OCI-LY3 (cell line): ENCODE data around the gene C19orf81.

Experiments used
- H2AFZ ChIP-seq: fragments of 200-600, 300-600 bp; shearing (Covaris generic); 2 replicates; pipeline ENCODE4 v1.6.0; 2014; ENCODE audit warnings: antibody characterized with exemption, low read depth, low read length
- H3K27ac ChIP-seq: fragments of 200-600, 300-600 bp; sonication (generic); 2 replicates; pipeline ENCODE4 v1.5.1; 2014; ENCODE audit warnings: mild to moderate bottlenecking, low read length, moderate library complexity, mixed read lengths
- H3K27me3 ChIP-seq: fragments of 200-600, 300-600 bp; sonication (generic); 2 replicates; pipeline ENCODE4 v1.6.1; 2014; ENCODE audit warnings: low read depth, low read length, mixed read lengths
- H3K36me3 ChIP-seq: fragments of 200-600, 300-600 bp; sonication (generic); replicated peaks from 2 replicates; pipeline ENCODE3; 2014; ENCODE audit warnings: low read depth, low read length, mixed read lengths
- H3K4me1 ChIP-seq: fragments of 300-600, 200-600 bp; sonication (generic); 2 replicates; pipeline ENCODE4 v1.6.1; 2014; ENCODE audit warnings: low read length, mixed read lengths
- H3K4me2 ChIP-seq: fragments of 200-600, 300-600 bp; sonication (generic); 2 replicates; pipeline ENCODE4 v1.6.1; 2014; ENCODE audit warnings: low read length, mixed read lengths
- H3K4me3 ChIP-seq: fragments of 300-600, 200-600 bp; sonication (generic); 2 replicates; pipeline ENCODE4 v1.5.1; 2014; ENCODE audit warnings: antibody characterized with exemption, mild to moderate bottlenecking, low read length, moderate library complexity
- H3K79me2 ChIP-seq: fragments of 300-600, 200-600 bp; shearing (Covaris generic); 2 replicates; pipeline ENCODE4 v1.6.1; 2014; ENCODE audit warnings: mild to moderate bottlenecking, low read length, mixed read lengths
- H3K9ac ChIP-seq: fragments of 300-600, 200-600 bp; shearing (Covaris generic); 2 replicates; pipeline ENCODE4 v1.6.0; 2014; ENCODE audit warnings: mild to moderate bottlenecking, low read length, moderate library complexity
- H3K9me3 ChIP-seq: fragments of 200-600, 300-600 bp; shearing (Covaris generic); 2 replicates; pipeline ENCODE4 v1.6.1; 2014; ENCODE audit warnings: low read length, mixed read lengths; ENCODE audit not compliant: insufficient read depth
- H4K20me1 ChIP-seq: fragments of 200-600, 300-600 bp; sonication (generic); 2 replicates; pipeline ENCODE4 v1.6.1; 2016; ENCODE audit warnings: low read length, mixed read lengths; ENCODE audit not compliant: insufficient read depth
- CTCF ChIP-seq: fragments of 200-600, 300-600 bp; sonication (generic); IDR thresholded peaks from 2 replicates; pipeline ENCODE4 v1.5.1; 2014; ENCODE audit warnings: antibody characterized with exemption, low read length, low read depth
- EZH2phosphoT487 ChIP-seq: fragments of 200-600 bp; shearing (Covaris generic); IDR thresholded peaks from 2 replicates; pipeline ENCODE4 v1.6.1; 2018; ENCODE audit warnings: antibody characterized with exemption, mixed run types, low read depth

The C19orf81 gene

GRCh38 chr19:50624949-50625600 lies 24.2 kb upstream of the C19orf81 start:
- Histone ChIP-seq H3K27me3 (no peaks in the 10 kb centered on the region), H3K4me3 (no peak overlapping the region), H3K79me2 (no peaks in the 10 kb centered on the region), H3K27ac (no peak overlapping the region), H2AFZ (no peak overlapping the region), H3K4me2 (no peak overlapping the region), H3K4me1 (no peaks in the 10 kb centered on the region), H3K36me3 (no peaks in the 10 kb centered on the region), H4K20me1 (no peaks in the 10 kb centered on the region), H3K9me3 (no peaks in the 10 kb centered on the region), H3K9ac (no peak overlapping the region)
- TF ChIP-seq CTCF (no peak), EZH2phosphoT487 (no peak)

DNA sequence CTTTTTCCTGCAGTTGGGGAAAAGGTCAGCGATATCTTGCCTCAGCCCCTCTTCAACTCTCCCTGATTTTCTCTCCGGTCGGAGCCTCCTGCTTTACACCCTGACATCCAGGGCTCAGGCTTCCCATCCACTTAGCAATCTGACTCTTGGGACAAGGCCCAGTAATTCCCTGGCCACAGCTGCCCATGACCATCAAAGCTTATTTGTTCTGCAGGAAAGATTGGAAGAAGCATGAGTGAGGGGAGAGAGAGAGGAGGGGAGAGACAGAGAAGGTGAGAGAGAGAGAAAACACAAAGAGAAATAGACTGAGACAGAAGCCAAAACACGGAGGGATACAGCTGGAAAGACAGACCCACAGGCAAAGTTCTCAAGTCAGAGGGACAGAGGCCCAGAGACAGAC lies 23.2 kb upstream of the C19orf81 start:
- Histone ChIP-seq H3K36me3 (no peaks in the 10 kb centered on the region), H3K9me3 (no peaks in the 10 kb centered on the region), H3K27ac (no peak overlapping the region), H3K27me3 (no peaks in the 10 kb centered on the region), H3K4me2 (no peak overlapping the region), H3K9ac (no peak overlapping the region), H2AFZ (no peak overlapping the region), H3K4me3 (no peak overlapping the region), H3K79me2 (no peaks in the 10 kb centered on the region), H3K4me1 (no peaks in the 10 kb centered on the region), H4K20me1 (no peaks in the 10 kb centered on the region)
- TF ChIP-seq CTCF (no peak), EZH2phosphoT487 (no peak)

- TF ChIP-seq CTCF: no peak
- TF ChIP-seq EZH2phosphoT487: no peak
- H3K27ac ChIP-seq: no peak overlapping the region
Observed at GRCh38 chr19:50626795-50627194, 22.4 kb upstream of the C19orf81 start.

DNA sequence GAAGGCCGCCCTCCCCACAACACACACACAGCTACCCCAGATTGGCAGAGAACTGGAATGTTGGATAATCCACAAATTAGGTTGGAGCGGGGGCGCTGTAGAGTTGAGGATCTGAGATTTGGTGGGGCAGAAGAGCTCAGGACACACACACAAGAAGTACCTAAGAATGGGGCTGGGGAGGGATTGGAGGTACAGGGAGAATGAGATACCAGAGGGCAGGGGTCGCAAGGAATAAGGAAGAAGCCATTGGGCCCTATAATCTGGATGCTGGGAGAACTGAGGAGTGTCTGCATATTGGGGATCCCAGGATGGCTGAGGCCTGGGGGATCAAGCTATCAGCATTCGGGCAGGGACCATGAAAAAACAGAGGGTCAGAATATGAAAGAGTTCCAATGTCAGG lies 21.1 kb upstream of the C19orf81 start:
- no peak overlapping the region for H3K4me2 ChIP-seq
- H3K9ac ChIP-seq: no peak overlapping the region
- no peaks in the 10 kb centered on the region for H3K79me2 ChIP-seq
- H3K4me3 ChIP-seq: no peak overlapping the region
- no peaks in the 10 kb centered on the region for H3K9me3 ChIP-seq
- H3K36me3 ChIP-seq: no peaks in the 10 kb centered on the region
- no peaks in the 10 kb centered on the region for H3K27me3 ChIP-seq
- H4K20me1 ChIP-seq: no peaks in the 10 kb centered on the region
- TF ChIP-seq CTCF (peak; percentile 16; the same call in 1 of the 2 replicates), EZH2phosphoT487 (no peak)
- no peak overlapping the region for H2AFZ ChIP-seq
- H3K27ac ChIP-seq: no peak overlapping the region
- no peaks in the 10 kb centered on the region for H3K4me1 ChIP-seq

More at GRCh38 chr19:50626795-50627194, 22.4 kb upstream of the C19orf81 start:
- Histone ChIP-seq H4K20me1 (no peaks in the 10 kb centered on the region), H3K79me2 (no peaks in the 10 kb centered on the region), H2AFZ (no peak overlapping the region), H3K4me3 (no peak overlapping the region), H3K9ac (no peak overlapping the region), H3K36me3 (no peaks in the 10 kb centered on the region), H3K27me3 (no peaks in the 10 kb centered on the region), H3K4me2 (no peak overlapping the region), H3K4me1 (no peaks in the 10 kb centered on the region), H3K9me3 (no peaks in the 10 kb centered on the region)
